GM21423 (cell line): ENCODE measurements around the gene TP53BP2.

Experiments
- ATAC-seq: cut with Tn5 transposase; IDR thresholded peaks from one replicate; pipeline ENCODE4 v1.9.1; 2021; ENCODE audit warnings: mild to moderate bottlenecking, moderate library complexity; ENCODE audit not compliant: unreplicated experiment

The TP53BP2 gene

GRCh38 chr1:223802602-223803001, 43.1 kb downstream of the TP53BP2 start:
- no peak for ATAC-seq

DNA sequence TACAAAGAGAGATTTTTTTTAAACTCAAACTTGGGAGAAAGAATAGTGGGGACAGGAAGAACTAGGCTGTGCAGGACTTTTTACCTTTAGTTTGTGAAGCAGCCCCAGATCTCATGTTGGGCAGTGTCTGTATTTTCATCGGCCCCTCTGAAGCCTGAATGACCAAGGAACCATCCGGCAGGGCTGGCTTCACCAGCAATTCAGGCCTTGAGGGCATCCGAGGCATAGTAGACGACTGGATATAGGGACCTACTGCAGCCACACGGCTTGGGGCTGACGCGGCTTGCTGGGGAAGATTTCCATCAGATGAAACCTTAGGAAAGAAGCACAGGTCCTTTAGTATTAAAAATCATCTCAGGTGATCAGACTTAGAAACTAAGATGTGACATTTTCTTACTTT, 43.7 kb downstream of the TP53BP2 start:
- ATAC-seq = no peak

DNA sequence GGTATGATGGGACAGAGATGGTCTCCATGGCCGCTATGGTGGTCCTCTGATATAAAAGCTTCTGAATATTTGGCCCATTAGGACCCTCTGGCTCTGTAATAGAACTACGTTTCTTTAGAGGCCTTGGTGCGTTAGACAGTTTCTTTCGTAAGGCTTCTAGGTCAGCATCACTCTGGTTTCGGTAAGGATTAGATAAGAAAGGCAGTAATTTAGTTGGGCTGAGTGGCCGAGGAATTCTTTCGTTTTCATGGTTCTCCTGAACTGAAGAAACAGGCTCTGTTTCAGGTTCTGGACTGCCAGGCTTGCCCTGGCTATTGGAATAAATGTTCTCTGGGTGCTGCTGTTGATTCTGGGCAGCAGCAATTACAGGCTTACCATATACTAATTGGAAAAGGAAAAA, 49.5 kb downstream of the TP53BP2 start:
- ATAC-seq = no peak

- no peak for ATAC-seq
Measured at GRCh38 chr1:223794136-223794880, 51.4 kb downstream of the TP53BP2 start.

DNA sequence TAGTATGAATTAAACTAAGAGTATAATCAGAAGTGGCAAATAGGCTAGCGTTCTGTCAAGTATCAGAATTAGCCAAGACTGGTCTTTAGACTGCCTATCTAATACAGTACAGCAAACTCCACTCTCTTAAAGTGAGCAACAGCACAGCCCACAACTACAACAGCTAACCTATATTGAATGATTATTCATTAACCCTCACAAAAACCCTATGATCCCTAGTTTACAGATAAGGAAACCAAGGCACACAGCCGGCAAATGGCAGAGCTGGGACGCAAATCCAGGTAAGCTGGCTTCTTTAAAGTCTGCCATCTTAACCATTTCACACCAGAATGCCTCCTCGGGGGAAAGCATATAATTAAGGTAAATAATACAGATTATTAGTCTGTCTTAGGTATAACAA, 52.0 kb downstream of the TP53BP2 start:
- no peak for ATAC-seq

GRCh38 chr1:223792046-223792445, 53.7 kb downstream of the TP53BP2 start:
- no peak for ATAC-seq

- ATAC-seq = no peak
Measured at GRCh38 chr1:223788746-223789415, 56.9 kb downstream of the TP53BP2 start.

- ATAC-seq = no peak
Measured at GRCh38 chr1:223785808-223786207, 59.9 kb downstream of the TP53BP2 start.

DNA sequence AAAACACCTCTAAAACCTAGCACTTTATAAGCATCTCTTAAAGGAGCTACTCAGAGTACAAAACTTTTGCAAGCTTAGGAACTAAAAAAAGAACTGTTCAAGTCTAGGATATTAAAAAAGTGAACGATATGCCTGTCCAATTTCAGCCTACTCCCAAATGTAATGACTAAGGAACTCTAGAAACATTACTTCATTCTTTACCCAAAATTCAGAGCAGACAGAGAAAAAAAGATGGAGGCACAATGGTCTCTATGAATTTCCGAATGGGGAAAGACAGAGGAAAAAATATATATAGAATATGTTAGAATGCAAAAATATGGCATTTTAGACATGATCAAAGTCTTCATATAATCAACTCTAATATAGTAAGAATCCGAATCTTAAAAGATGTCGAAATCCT, 61.2 kb downstream of the TP53BP2 start:
- ATAC-seq = no peak

- ATAC-seq = no peak
Measured at GRCh38 chr1:223783676-223784075, 62.1 kb downstream of the TP53BP2 start.

GRCh38 chr1:223780949-223781348, 64.8 kb downstream of the TP53BP2 start:
- no peak for ATAC-seq

DNA sequence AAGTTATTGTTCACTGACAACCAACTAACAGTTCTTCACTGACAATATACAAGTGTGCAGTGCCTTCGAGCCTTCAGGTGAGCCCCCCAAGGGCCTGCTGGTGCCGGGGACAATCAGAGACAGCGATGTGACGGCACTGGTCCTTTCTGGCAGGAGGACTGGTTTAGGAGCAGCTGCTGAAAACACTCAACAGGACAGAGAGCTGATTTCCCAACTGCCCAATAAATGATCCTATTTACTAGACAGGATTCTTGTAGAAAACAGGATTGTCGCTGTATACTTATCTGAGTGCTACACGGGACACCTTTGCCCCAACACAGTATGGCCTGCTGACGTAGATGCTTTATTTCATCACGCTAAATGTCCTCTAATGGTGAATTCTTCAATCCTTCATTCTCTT, 65.4 kb downstream of the TP53BP2 start:
- no peak for ATAC-seq

- no peak for ATAC-seq
Measured at GRCh38 chr1:223776826-223777454, 68.8 kb downstream of the TP53BP2 start.

DNA sequence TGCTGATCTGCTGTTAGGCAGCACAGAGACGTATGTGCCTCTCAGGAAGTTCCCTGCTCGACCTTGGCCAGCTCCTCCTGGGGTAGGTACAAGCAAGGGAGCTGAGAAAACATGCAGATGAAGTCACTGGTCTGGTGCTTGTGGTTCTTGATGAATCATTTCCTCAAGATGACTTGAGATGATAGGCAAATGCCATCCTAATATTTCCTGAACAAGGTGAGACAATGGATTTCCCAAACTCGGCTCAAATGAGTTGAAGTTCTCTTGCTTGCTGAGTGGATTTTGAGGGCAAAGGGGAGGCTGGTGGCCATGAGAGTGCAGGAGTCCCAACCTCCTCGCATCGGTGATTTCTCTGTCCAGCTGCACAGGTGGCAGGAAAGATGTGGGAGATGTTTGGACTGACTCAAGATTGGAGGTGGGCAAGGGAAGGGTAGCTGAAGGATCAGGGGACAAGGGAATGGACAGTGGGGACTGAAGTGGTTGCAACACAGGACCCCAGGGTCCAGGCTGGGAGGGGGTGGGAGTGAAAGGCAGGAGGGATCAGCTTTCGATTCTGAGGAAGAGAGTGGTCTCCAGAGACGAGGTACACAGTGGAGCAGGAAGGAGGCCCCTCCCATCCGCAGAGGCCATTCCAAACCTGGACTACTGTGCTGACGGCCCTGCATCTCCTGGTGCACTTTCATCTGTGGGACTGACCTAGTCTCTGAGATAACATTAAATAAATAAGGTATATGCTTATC, 69.5 kb downstream of the TP53BP2 start:
- ATAC-seq = no peak

DNA sequence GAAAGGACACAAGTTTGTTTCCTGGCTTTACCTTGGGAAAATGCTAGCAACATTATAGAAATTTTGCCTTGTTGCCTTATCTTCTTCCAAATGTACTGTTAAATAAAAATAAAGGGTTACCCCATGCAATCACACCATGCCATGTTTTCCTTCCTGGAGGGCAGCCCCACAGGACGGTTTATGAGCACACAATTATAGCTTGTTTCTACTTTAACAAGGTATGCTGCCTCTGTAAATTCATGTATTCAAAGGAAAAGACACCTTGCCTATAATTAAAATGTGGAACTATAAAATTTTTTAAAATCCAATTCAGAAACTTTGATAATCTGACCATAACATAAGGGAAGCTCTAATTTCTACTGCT, 70.1 kb downstream of the TP53BP2 start:
- ATAC-seq = no peak

DNA sequence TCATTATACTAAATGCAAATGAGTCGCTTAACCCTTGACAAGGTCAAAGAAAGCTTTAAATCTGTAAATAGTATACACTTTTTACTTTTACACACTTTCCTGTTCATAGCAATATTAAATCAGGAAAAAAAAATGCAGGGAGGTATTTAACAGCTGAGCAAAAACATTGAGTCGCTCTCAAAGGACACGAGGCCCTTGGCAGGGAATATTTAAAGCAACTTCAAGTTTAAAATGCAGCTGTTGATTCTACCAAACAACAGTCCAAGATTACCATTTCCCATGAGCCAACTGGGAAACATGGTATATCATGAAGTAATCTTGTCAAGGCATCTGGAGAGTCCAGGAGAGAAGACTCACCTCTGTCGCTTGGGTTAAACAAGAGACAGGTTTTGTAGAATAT, 70.7 kb downstream of the TP53BP2 start:
- ATAC-seq = no peak

GRCh38 chr1:223774134-223774814, 71.5 kb downstream of the TP53BP2 start:
- no peak for ATAC-seq

GRCh38 chr1:223772771-223773160, 73.0 kb downstream of the TP53BP2 start:
- no peak for ATAC-seq

DNA sequence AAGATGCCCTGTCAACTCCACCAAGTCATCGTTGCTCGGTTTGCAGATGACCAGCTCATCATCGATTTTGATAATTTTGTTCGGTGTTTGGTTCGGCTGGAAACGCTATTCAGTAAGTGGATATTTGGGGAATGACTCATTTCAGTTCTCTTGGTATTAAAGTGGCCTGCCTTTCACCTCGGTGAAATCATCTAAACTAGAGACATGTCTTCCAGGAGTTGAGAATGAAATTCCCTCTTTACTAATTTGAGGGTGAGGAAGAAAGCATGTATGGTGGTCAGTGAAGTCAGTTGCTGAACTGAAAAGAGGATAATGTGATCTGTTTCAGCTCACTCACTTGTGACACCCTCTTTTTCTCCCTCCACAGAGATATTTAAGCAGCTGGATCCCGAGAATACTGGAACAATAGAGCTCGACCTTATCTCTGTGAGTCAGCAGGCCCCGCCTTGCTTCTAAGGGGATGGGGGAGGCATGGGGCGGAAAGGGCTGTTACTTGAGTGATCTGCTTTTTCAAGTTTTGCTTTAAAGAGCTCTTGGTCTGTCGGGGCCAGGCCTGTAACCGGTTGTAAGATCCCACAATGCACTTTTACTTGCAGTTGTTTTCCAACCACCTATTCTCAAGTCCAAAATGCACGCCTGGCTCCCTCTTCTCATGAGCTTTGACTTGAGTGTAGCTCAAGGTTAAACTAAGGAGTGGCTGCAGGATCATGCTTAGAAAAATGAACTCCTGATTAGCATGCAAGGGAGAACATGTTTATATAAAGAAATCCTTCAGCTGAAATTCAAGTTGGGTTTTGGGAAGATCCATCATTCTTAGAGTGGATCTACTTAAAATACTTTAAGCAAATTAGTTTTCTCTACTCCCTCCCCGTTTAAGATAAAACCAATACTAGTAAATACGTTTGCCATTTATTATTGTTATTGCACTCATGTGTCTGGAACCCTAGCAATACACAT, 73.7 kb downstream of the TP53BP2 start:
- ATAC-seq = no peak

GRCh38 chr1:223771469-223771813, 74.3 kb downstream of the TP53BP2 start:
- ATAC-seq = no peak
